Stimulated activated CD4-positive, alpha-beta T cell treated with anti-CD3 and anti-CD28 coated beads, TNF-alpha, amount 100 ng/mL, for 48 hours (primary cell): ENCODE data around the gene ATP6V0A1.
"Not testable (repeated sequence)": the region's sequence is repeated elsewhere in the genome, so short reads cannot be mapped to it uniquely, and the experiment has no call there.

Experiments used
- DNase-seq, 3 donors: peaks; one replicate each; pipeline ENCODE4 v3.0.0-alpha.2; 2020; ENCODE audit warnings: low read depth in 3 of 3

ATP6V0A1 gene

GRCh38 chr17:42476411-42476810 is 17.7 kb downstream of the ATP6V0A1 start:
- DNase-seq, result no peak

- DNase-seq, result no peak
Observed at GRCh38 chr17:42477173-42477572, 18.5 kb downstream of the ATP6V0A1 start.

DNA sequence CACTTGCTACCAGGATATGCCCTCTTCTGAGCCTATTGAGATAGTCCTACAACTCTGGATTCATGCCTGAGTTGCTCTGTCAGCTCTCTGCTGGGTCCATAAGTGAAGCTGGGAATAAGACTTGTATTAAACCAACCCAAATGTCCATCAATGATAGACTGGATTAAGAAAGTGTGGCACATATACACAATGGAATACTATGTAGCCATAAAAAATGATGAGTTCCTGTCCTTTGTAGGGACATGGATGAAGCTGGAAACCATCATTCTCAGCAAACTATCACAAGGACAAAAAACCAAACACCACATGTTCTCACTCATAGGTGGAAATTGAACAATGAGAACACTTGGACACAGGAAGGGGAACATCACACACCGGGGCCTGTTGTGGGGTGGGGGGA is 19.1 kb downstream of the ATP6V0A1 start:
- not testable (repeated sequence) for DNase-seq

GRCh38 chr17:42484304-42484703 is 25.6 kb downstream of the ATP6V0A1 start:
- peak; percentile 47 to 73 (median 63) for DNase-seq

GRCh38 chr17:42485680-42486079 is 27.0 kb downstream of the ATP6V0A1 start:
- DNase-seq, result no peak

- DNase-seq, result no peak
Observed at GRCh38 chr17:42488032-42488431, 29.4 kb downstream of the ATP6V0A1 start.

DNA sequence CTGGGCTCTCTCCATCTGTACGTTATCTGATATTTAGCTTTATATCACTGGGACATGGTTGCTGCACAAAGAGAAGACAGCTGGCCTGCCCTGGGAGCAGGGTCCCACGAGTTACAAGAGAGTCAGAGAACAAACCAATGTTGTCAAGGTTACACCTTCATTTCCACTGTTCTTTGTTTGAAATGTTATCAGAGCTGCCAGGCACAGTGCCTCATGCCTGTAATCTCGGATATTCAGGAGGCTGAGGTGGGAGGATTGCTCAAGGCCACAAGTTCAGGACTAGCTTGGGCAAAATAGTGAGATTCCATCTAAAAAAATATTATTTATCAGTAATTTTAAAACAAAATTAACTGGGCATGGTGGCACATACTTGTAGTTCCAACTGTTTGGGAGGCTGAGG is 34.6 kb downstream of the ATP6V0A1 start:
- no peak for DNase-seq

- no peak for DNase-seq
Observed at GRCh38 chr17:42494673-42495072, 36.0 kb downstream of the ATP6V0A1 start.

DNA sequence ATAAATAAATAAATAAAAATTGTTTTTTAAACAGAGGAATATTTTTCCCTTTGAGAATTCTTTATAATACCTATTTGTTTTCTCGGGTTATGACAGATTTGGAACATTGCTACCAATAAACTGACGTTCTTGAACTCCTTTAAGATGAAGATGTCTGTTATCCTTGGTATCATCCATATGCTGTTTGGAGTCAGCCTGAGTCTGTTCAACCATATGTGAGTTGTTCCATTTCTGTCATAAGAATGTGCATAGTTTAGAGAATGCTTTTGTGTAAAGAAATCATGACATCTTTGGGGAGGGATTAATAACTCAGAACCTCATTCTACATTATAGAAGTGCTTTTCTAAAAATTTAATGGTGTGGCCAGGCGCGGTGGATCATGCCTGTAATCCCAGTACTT is 40.1 kb downstream of the ATP6V0A1 start:
- DNase-seq, result no peak

DNA sequence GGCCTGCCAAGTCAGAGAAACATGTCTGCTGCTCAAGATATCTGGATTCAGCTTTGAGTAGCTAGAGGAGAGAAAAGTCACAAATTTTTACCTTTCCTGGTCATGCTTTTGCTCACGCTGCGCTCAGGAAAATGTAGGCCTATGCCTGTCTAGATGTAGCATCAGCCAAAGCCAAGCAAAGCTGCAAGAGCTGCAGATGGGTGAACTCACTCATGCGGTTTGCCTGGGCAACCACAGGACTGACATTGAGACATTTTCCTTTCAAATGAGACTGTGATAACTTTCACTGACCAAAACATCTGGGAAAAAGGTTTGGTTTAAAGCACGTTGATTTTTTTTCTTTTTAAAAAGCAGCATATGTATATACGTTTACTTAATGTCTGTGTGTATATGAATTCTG is 43.4 kb downstream of the ATP6V0A1 start:
- DNase-seq, result no peak

DNA sequence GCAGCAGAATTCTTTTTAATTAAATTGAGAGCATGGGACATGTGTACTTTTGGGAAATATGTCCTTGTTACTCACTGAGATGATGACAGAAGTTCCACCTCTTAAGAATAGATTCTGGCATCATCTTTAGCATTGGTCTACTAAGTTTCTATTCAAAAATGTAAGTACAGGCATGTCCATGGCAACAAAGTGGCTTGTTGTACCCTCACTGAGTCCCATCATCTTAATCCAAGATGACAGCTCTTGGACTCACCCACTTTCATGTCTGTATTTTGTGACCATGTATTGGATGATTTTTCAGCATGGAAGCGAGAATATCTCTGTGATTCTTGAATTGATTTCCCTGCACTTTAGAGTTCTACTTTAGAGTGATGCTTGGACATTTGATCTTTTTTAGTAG is 44.2 kb downstream of the ATP6V0A1 start:
- DNase-seq, result no peak

DNA sequence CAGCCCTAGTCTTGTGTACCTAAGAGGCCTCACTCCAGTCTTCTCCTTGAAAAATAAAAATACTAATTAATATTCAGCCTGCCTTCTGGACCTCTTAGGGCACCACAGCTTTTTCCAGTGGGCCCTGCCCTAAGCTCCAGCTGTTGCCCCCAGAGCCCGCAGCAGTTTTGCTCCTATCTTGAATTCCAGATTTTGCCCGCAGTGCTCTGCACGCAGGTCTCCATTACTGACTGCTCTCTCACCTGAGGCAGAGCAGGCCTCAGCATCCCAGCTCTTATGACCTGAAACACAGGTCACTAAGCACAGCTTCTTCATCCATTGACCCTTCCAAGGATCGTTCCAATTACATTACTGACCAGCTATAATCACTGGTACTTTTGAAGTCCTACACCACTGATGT is 49.0 kb downstream of the ATP6V0A1 start:
- no peak for DNase-seq

DNA sequence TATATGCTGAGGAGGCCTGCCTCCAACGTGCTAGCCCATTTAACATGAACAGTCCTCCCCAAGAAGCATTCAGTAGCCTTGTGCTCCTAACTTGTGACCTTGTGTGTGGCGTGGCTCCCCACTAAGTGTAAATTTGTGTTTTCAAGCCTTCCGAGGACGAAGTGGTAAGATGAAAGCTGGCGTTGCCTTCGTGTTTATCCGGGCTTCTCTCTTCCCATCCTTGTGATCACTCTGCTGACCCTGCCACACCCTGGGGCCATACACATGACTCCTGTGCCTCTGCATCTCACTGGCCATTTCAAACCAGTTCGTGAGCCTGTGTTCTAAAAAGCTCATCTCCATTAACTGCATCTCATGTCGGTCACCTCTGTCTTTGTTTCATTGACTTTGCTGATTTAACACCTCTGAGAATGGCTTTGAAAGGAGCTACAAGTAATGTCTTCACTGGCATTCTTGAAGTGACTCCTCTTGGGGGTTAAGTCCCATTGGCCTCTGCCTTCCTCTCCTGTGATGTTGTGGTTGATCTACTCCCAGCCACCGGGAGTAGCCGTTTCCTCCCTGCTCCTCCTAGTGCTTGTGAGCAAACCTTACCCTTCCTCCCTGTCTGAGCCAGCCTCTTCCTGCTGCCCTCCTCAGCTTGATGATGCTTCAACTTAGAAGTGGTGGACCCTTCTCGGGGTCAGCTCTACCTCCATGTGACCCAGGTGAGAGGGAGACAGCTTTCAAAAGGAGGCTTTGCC is 49.9 kb downstream of the ATP6V0A1 start:
- DNase-seq, result no peak

DNA sequence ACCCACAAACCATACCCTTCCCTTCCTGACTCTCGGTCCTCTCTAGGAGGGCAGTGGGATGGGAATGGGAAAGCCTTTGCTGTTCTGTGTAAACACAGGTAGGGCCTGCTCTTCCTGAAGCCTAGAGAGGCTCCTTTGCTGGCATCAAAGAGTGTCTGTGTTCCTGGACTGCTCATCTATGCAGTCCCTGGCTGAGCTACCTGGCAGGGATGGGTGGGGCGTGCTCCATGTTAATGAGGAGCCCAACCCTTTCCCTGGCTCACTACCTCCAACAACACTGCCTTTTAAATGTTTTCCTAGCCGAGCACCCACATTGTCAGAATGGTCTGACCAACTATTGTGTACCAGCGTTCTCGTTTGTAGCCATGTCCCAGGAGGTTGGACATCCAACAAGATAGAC is 50.7 kb downstream of the ATP6V0A1 start:
- no peak for DNase-seq

- no peak for DNase-seq
Observed at GRCh38 chr17:42509841-42510240, 51.2 kb downstream of the ATP6V0A1 start.

- no peak for DNase-seq
Observed at GRCh38 chr17:42512246-42512645, 53.6 kb downstream of the ATP6V0A1 start.

DNA sequence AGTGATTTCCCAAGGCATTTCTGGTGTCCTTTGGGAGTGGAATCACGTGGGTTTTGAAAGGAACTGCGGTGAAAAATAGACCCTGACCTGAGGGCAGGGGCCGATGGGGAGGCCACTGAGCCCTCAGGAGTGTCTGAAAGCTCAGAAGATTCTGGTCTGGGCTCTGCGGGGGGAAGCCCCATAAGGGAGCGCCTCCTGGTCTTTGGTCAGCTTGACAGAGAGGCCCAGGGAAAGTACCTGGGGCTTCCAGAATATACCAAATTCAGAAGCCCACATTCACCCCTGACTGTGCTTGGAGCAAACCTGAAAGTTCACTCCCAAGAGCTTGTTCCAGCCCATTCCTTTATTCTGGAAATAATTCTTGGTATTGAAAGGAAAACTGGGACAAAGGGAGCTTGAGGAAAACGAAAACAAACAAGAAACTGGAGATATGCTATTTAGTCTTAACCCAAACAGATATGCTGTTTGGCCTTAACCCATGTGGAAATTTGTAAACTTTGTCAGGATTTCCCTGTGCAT is 54.1 kb downstream of the ATP6V0A1 start:
- DNase-seq, result no peak

DNA sequence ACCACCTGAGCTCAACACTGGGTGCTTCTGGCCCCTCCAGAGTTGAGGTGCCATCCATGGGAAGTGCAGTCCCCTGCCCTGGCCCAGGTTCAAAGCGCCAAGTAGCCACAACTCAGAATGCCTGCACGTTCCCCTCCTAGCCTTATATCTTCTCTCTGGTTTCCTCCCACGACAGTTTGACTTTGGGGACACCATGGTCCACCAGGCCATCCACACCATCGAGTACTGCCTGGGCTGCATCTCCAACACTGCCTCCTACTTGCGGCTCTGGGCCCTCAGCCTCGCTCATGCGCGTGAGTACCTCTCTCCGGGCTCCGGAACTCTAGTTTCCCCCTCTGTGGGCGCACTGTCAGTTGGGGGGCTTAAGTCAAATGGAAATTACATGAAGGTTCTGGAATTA is 55.0 kb downstream of the ATP6V0A1 start:
- DNase-seq, result no peak

- DNase-seq, result no peak
Observed at GRCh38 chr17:42514279-42514678, 55.6 kb downstream of the ATP6V0A1 start.

DNA sequence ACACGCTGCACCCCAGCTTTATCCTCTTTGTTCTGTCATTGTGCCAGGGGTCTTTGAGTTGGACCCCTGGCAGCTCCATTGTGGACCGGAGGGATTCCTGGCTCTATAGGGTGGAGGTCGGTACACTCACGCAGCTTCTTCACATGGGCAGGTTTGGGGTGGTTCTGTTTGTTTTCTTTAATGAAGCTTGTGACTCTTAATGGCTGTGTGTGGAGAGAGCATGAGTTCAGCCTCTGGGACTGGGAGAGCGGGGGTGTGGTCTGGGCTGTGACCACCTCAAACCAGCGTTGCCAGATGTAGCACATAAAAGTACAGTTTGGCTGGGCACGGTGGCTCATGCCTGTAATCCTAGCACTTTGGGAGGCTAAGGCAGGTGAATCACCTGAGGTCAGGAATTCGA is 56.2 kb downstream of the ATP6V0A1 start:
- no peak for DNase-seq

GRCh38 chr17:42517516-42517915 is 58.8 kb downstream of the ATP6V0A1 start:
- peak; percentile 64 to 77 (median 73) for DNase-seq

- no peak for DNase-seq
Observed at GRCh38 chr17:42518046-42518754, 59.5 kb downstream of the ATP6V0A1 start.
